NCI-H187 treated with DMSO at 0.1 percent for 48 hours (cell line): Measurements from ENCODE around the gene SLC35F1.

Source experiments
- DNase-seq: peaks from one replicate; lab custom pipeline; 2025; lab: John Stamatoyannopoulos, UW

The SLC35F1 gene

DNA sequence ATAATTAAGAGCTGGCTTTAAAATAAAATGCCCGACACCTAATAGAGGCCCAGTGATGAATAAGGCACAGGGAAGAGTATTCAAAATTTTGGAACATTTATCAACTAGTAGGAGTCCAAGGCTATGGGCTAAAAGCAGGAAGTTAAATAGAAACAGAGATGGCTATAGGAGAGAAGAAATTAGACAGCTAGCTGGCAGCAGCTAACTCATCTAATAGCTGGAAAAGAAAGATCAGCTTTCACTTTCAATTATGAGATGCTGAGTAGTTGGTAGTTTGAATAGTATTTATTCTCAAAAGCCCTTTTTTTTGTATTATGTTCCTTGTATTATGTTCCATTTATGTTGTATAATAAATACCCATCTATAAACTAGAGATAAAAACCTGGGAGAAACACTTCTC lies 215.7 kb downstream of the SLC35F1 start:
- DNase-seq, result no peak

DNA sequence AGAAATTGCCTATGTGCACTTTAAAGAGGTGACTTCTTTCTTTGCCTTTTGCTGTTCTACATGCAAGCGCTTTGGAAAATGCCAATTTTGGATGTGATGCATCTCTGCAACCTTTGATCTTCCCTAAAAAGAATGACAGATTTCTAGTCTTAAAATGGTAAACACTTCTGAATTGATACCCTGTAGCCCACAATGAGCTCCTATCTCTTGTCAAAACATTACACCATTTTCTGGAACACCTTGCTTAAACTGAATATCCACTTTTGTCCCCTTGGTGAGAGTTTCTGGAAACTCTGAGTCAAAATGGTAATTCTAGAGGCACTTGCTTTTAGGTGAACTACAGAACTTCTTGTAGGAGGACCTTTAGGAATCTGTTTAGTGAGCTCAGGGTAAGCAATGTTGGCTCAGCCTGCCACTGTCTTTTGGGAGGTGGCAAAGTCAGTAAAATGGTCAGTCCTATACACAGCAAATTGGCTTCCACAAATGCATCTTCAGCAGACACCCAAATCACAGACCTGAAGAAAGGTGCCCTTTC lies 216.5 kb downstream of the SLC35F1 start:
- no peak for DNase-seq

- no peak for DNase-seq
Measured at GRCh38 chr6:118124851-118125250, 217.8 kb downstream of the SLC35F1 start.

DNA sequence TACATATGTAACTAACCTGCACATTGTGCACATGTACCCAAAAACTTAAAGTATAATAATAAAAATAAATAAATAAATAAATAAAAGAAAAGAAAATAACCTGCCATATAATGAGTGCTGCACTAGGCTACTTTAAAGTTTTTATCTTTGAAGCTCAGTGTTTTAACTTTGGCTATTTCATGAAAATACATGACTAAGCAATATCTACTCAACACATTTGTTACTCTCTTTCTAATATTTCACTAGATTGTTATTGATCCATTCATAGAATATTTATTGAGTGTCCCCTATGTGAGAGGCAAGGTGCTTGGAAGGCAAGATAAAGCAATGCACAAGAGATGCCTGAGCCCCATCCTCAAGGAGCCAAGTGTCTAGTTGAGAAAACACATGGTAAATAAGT lies 221.7 kb downstream of the SLC35F1 start:
- DNase-seq, result no peak

DNA sequence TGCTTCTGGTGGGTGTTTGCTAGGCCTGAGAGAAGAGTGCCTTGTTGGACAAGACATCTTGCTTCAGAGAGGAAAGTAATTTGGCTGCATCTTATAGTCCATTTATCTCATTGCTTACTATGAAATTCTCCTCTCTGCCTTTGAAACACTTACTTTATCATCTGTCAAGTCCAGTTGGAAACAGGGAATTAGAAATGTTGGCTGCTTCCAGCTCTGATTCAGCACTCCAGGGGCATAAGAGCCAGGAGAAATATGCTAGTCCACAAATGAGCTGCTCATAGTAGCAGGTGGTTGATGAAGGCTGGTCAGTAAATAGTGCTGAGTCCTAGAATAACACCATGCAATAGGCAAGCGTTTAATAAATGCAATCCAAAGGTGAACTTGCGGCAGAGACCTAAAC lies 227.1 kb downstream of the SLC35F1 start:
- no peak for DNase-seq

- DNase-seq, result no peak
Measured at GRCh38 chr6:118134736-118135135, 227.7 kb downstream of the SLC35F1 start.

DNA sequence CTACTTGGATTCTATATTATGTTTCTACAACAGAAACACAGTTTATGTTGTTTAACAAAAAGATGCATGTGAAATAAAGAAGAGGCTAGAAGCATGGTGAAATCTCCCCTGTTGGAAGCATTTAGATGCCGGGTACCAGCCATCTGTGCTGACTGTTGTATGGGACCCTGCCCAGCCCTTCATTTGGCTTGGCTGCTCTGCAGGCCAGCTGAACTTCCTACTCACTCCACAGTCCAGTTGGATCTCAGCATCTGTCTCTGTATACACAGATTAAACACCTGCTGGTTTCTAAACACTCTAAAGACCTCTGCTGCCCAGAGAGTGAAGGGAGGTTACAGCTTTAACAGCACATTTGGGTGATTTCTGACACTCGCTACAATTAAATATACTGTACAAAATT lies 228.3 kb downstream of the SLC35F1 start:
- no peak for DNase-seq

DNA sequence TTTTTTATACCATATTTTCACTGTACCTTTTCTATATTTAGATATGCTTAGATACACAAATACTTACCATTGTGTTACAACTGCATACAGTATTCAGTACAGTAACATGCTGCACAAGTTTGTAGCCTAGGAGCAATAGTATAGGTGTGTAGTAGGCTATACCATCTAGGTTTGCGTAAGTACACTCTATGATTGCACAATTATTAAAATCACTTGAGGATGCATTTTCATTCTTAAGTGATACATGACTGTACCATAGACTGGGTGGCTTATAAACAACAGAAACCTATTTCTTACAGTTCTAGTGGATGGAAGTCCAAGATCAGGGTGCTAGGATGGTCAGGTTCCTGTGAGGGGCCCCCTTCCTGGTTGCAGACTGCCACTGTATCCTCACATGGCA lies 234.1 kb downstream of the SLC35F1 start:
- DNase-seq, result no peak

DNA sequence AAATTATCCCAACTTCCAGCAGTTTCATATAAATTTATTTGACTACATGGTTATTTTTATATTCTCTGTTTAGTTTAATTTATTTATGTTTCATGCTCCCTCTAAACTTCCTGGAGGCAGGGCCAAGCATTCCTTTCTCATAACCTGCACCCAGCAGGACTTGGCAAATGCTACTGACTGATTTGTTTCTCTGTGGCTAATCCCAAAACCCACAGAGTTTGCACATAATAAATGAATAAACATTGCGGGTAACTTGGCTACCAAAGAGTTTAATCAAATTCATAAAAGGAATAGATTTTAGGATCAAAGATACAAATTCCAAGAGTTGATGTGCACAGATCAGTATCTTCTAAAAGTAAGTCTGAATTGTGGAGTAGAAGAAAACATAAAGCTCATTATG lies 239.5 kb downstream of the SLC35F1 start:
- DNase-seq, result no peak

DNA sequence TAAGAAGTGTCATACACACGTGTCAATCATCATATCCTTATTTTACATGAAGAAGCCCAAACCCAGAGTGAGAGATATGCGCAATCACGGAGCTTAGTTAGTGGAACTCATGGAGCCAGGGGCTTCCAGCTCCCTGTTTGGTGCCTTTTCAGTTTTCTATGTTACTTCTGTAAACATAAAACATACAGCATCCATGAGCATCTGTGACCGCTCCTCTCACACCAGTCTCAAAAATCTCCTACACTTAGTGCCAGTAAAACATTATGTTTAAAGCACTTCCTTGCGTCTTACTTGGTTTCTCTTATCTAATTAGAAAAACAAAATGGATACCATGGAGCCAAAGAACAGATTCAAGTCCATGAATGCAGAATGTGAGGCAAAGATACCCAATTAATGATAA lies 240.4 kb downstream of the SLC35F1 start:
- DNase-seq, result no peak

- no peak for DNase-seq
Measured at GRCh38 chr6:118148561-118148960, 241.5 kb downstream of the SLC35F1 start.

DNA sequence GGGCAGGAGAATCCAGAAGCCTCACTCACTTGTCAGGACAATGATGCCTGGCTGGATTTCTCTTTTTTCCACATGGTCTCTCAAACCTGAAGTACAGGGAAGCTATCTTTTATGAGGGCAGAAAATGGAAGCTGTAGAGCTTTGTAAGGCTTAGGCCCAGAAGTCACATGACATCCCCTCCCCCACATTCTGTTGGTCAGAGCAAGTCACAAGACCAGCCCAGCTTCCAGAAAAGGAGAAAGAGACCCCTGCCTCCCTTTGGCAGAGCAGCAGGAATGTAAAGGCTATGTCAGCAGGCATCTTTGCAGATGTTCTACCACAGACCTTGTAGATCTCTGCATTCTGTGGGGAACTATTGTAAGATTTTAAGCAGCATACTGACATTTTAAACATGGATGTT lies 245.5 kb downstream of the SLC35F1 start:
- DNase-seq, result no peak

DNA sequence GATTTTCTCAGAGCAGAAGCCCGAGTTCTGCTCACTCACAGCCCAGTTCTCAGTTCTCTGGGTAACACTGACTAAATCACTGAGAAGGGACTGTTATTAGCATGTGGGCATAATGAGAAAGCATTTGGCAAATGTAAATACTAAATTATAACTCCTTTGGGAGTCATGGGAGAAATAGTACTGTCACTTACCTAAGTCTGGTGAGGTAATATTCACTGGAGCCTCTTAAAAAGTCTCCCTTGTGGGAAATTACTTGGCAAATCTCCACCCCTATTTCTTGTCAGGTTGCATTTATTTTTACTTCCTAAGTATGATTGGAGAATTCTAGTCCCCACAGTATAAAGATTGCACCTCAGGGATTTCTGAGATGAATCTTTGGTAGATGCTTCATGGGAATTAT lies 254.3 kb downstream of the SLC35F1 start:
- no peak for DNase-seq

DNA sequence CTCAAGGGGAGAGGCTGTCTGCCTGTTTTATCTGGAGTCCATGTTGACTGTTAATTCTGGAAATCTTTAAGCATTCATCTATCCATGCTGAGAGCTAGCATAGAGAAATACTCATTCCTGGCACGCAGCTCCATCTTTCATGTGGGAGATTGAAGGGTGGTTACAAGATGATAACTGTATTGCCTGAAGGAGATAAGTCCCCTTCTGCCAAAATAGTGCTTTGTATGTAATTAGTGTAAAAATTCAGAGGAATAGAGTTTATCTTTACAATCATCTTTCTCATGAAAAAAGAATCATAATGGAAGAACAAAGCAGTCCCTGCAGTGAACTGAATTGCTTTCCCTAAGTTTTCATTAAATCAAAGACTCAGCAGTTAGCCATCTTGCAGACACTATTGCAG lies 256.5 kb downstream of the SLC35F1 start:
- DNase-seq, result no peak

GRCh38 chr6:118165500-118165899 lies 258.4 kb downstream of the SLC35F1 start:
- DNase-seq, result no peak

- DNase-seq, result no peak
Measured at GRCh38 chr6:118168421-118168820, 261.4 kb downstream of the SLC35F1 start.

DNA sequence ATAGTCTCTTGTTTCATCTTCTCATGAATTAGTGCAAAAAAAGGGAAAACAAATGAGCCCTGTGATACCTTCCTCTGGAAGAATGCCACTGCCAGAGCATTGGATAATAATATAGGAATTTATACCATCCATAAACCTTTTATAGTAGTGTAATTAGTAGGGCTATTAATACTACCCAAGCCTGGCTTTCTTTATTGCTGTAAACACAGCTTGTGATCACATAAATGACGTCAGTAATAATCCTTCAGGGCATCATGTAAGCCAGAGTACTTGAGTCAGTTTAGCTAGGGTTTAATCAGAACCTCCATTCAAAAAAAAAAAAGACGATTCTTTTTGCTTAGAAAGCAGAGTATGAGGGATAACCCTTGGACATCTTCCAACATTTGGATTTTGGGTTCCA lies 264.8 kb downstream of the SLC35F1 start:
- no peak for DNase-seq

- no peak for DNase-seq
Measured at GRCh38 chr6:118174071-118174470, 267.0 kb downstream of the SLC35F1 start.

DNA sequence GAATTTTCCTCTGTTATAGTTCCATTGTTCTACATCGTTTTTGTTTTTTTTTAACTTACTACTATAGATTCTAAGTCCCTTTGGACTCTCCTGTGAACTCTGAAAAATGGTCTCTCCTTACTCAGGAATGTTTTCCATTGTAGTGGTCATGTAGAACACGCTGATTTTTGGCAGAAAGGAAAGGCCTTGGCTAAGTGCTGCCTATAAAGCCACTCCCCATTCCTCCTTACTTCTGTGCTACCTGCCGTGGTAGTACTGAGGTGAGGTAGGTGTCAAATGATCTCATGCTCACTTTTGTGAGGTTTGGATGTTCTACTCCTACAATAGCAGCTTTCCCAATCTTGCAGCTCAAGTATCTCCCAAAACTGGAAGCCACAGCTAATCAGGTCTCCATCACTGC lies 270.7 kb downstream of the SLC35F1 start:
- no peak for DNase-seq

GRCh38 chr6:118179048-118179447 lies 272.0 kb downstream of the SLC35F1 start:
- no peak for DNase-seq

GRCh38 chr6:118186672-118187567 lies 279.9 kb downstream of the SLC35F1 start:
- no peak for DNase-seq

GRCh38 chr6:118187568-118188164 lies 280.6 kb downstream of the SLC35F1 start:
- DNase-seq, result no peak

DNA sequence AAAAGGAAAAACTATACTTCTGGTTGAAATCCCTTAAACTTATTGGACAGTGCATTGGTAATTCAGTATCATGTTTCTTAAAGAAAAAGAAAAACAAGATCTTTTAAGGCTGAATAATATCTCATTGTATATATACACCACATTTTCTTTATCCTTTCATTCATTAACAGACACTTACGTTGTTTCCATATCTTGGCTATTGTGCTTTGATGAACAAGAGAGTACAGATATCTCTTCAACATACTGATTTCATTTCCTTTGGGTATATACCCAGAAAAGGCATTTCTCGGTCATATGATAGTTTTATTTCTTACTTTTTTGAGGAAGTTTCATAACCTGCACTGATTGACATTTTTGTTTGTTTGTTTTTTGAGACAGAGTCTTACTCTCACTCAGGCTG lies 281.5 kb downstream of the SLC35F1 start:
- DNase-seq, result no peak
